ENCODE results near the gene VCP. TPM values are rescaled to one million over a fixed set of nuclear protein-coding genes. Genes with fewer than 3 reads are reported as not detected.

The VCP gene
- 516 and 635 TPM in 2 replicates for total RNA-seq

GRCh38 chr9:35072461-35073278, at the start of gene VCP:
Gene VCP (minus strand): TSS chr9:35072625. CDS start chr9:35072353, 272 bp downstream.

DNA sequence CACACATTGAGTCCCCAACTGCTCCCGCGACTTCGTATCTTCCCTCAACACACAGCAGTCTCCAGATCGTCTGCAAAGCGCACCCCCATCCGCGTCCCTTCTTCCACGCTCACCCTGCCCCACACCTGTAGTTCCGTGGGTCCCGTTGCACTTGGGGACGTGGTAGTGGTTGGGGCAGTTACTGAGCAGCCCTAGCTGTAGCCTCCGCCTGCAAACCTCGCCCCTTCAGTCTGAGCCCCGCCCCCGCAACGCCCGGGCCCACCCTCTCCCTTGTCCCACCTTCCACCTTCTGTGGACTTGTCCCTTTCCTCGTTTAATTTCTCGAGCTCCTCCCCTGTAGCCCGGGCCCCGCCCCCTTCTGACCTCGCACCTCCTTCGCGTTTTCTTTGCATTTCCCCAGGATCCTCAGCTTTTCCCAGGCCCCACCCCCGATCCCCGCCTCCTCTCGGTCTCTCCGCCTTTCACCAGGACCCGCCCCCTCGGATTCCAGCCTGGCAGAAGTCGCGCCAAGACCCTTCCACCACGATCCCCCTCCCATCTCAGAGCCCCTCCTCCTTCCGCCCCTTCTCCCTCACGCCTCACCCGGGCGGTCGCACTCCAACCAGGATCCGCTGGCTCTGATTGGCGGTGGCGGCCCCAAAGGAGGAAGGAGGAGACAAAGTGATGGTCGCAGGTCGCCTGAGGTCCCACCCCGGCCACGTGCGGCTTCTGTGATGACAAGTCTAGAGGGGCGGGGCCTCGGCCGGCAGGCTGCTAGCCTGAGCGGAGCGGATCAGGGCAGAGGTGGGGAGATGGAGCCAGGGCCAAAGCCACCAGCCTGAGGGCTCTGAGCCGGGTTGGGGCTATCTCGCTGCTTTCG, 43.5 kb upstream of the VCP start, which contains the start of gene ATOSB:
Gene ATOSB (minus strand): TSS at position 183 of the 859 bp plus-strand sequence. CDS start 7,588 bp downstream, outside the sequence.

DNA sequence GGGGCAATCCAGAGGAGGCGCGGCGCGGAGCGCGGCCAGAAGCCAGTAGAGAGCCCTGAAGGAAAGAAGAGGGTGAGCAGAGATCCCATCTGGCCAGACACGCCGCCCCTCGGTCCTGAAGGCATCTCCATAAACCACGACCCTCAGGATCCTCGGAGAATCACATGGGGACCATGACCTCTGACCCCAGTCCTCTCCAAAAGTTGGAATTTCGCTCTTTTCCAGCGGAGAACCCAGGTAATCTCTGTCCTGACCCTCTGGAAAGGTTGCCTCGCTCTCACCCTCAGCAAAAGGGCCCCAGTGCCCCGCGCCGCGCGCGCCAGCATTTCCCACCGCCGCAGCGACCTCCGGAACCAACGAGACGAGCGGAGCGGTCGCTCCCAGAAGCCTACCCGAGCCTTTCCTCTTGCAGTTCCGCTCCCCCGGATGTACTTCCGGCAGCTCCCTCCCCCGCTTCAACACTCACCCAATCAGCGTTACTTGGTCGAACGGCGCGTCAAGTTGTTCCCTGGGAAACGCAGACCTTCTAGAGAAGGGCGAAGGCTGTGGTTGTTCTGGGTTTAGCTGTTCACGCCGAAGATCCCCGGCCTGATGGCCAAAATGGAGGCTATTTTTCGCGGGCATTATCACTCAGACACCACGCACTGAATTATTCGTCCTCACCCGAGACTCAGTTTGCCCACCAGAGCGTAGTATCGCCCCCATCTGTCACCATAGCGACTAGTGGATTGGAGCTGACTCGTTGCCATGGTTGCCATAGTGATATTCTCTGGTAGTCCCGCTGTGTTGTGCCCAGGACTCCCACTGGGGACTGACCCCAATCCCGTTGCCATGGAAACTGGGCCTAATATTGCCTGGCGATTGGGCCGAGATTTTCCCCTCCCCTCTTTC, 30.6 kb upstream of the VCP start, which contains the start of gene STOML2:
Gene STOML2 (minus strand): TSS at position 363 of the 891 bp plus-strand sequence. CDS start 37 bp downstream, at position 326.

GRCh38 chr9:35096035-35096849, 23.8 kb upstream of the VCP start, which contains the start of gene PIGO:
Gene PIGO (minus strand): TSS chr9:35096591. CDS start chr9:35095565, 1,026 bp downstream.

DNA sequence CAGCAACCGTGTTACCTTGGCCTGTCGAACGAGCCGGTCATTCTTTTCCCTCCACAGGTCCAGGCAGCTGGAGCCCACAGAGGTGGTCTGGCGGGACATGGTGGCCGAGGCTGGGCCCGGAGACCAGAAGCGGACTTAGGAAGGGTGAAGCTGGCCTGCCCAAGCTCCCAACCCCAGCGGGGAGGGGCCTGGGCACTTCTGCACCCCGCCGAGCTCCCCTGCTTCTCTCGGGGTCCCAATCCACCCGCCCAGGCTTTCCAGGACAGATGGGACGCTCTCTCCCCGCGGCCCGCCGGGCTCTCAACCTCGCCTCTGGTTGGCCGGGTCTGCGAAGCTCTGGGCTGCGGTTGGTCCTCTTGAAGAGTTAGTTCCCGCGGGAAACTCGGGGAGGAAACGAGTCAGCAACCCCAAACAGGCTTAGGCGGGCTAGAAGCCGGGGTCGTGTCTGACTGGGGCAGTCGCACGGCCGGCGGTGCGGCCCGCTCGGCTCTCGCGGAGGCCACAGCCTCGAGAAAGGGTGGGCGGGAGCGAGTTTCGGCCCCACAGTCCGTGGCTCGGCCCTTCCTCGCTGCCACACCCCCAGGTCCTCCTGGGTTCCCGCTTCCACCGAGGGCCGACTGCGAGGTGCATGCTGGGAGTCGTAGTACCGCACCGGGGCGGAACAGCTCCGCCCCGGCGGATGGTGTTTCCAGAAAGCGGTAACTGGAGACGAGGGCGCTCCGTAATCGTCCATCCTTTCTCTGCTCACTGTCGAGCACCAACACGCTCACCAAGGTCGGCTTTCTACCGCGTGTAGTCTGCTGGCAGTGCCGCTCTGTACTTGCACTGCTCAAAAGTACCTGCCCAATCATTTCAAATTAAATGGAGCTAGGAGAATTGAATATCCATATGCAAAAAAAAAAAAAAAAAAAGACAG, 7.3 kb upstream of the VCP start, which contains the start of gene FANCG:
Gene FANCG (minus strand): TSS at position 517 of the 916 bp plus-strand sequence. CDS start 418 bp downstream, at position 99.

Small RNAs within 50 kb of the gene (small RNA-seq; reads per million reads assigned to genes)
- gene RN7SL338P (ENCODE audit: low replicate concordance): not detected

Other genes starting within 250 kb of the VCP start
- not detected in 2 replicates for gene PHF24, start 114.3 kb downstream of the VCP start, total RNA-seq
- gene DNAJB5, start 82.9 kb downstream of the VCP start, total RNA-seq: 11.6 and 22.3 TPM in 2 replicates
- gene FANCG, start 7.3 kb upstream of the VCP start, total RNA-seq: 11.4 and 52.3 TPM in 2 replicates
- gene PIGO, start 24.0 kb upstream of the VCP start, total RNA-seq: 18.5 and 22.3 TPM in 2 replicates
- gene STOML2, start 30.5 kb upstream of the VCP start, total RNA-seq: 143 and 232 TPM in 2 replicates
- gene ATOSB, start 43.2 kb upstream of the VCP start, total RNA-seq: 46.8 and 47.3 TPM in 2 replicates
- 28.9 and 35.4 TPM in 2 replicates for gene UNC13B, start 89.4 kb upstream of the VCP start, total RNA-seq